ENCODE results near the gene CENPP. TPM values are rescaled to one million over a fixed set of nuclear protein-coding genes. Genes with fewer than 3 reads are reported as not detected.

CENPP gene
- total RNA-seq, 1 experiment from 2014 or later = 14.3 TPM

GRCh38 chr9:92405818-92406217, 80.1 kb downstream of the CENPP start:
- H3K27me3 Mint-ChIP-seq (ENCODE audit: low read depth) = no peaks in the 10 kb centered on the region
- POLR2A ChIA-PET = no interaction called here
- H3K4me1 Mint-ChIP-seq = peaks cover 6% of the 10 kb centered on the region; the same call in 1 of the 2 replicates
- DNase-seq (ENCODE audit: low spot score) (no peak), ATAC-seq (no peak)
- CTCF ChIA-PET = no interaction called here
- no peaks in the 10 kb centered on the region for H3K9me3 Mint-ChIP-seq
- TF ChIP-seq NFE2L1 (CRISPR knock-in tag; IDR thresholded peaks at IDR 0.05) (no peak), CREM (CRISPR knock-in tag; IDR thresholded peaks at IDR 0.05) (no peak), ZNF425 (CRISPR knock-in tag; conservative IDR thresholded peaks at IDR 0.05) (no peak), GTF2I (CRISPR knock-in tag; conservative IDR thresholded peaks at IDR 0.05) (no peak), OVOL2 (CRISPR knock-in tag; IDR thresholded peaks at IDR 0.05; ENCODE audit: borderline replicate concordance) (no peak), ZNF281 (CRISPR knock-in tag; IDR thresholded peaks at IDR 0.05) (no peak), FOXK1 (CRISPR knock-in tag; IDR thresholded peaks at IDR 0.05) (no peak), GABPB1 (CRISPR knock-in tag; IDR thresholded peaks at IDR 0.05) (no peak), CDX4 (CRISPR knock-in tag; IDR thresholded peaks at IDR 0.05; ENCODE audit: borderline replicate concordance) (no peak), TEAD1 (CRISPR knock-in tag; IDR thresholded peaks at IDR 0.05) (no peak)
- TF ChIP-seq, protein P1, sequence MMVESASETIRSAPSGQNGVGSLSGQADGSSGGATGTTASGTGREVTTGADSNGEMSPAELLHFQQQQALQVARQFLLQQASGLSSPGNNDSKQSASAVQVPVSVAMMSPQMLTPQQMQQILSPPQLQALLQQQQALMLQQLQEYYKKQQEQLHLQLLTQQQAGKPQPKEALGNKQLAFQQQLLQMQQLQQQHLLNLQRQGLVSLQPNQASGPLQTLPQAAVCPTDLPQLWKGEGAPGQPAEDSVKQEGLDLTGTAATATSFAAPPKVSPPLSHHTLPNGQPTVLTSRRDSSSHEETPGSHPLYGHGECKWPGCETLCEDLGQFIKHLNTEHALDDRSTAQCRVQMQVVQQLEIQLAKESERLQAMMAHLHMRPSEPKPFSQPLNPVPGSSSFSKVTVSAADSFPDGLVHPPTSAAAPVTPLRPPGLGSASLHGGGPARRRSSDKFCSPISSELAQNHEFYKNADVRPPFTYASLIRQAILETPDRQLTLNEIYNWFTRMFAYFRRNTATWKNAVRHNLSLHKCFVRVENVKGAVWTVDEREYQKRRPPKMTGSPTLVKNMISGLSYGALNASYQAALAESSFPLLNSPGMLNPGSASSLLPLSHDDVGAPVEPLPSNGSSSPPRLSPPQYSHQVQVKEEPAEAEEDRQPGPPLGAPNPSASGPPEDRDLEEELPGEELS (CRISPR knock-in tag; IDR thresholded peaks at IDR 0.05) = no peak
- TF ChIP-seq, protein P2, sequence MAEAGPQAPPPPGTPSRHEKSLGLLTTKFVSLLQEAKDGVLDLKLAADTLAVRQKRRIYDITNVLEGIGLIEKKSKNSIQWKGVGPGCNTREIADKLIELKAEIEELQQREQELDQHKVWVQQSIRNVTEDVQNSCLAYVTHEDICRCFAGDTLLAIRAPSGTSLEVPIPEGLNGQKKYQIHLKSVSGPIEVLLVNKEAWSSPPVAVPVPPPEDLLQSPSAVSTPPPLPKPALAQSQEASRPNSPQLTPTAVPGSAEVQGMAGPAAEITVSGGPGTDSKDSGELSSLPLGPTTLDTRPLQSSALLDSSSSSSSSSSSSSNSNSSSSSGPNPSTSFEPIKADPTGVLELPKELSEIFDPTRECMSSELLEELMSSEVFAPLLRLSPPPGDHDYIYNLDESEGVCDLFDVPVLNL (CRISPR knock-in tag; IDR thresholded peaks at IDR 0.05; ENCODE audit: borderline replicate concordance, low read depth) = no peak
- no peak overlapping the region for H3K4me3 Mint-ChIP-seq
- H3K36me3 Mint-ChIP-seq = no peaks in the 10 kb centered on the region
- H3K27ac Mint-ChIP-seq = no peak overlapping the region

DNA sequence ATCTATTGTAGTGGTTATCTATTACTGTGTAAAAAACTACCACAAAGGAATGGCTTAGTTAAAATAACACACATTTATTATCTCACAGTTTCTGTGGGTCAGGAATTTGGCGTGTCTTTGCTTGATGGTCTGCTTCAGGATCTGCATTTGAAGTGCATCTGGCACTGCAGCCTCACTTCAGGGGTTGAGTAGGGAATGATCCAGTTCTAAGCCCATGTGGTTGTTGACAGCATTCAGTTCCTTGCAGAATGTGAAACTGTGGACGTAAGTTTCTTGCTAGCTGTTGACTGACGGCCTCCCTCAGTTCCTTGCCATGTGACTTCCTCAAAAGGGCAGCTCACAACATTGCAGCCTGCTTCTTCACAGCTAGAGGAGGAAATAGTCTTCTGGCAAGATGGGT, 80.7 kb downstream of the CENPP start:
- Mint-ChIP-seq H3K9me3 (no peaks in the 10 kb centered on the region), H3K4me3 (no peak overlapping the region), H3K4me1 (peaks cover 6% of the 10 kb centered on the region; the same call in 1 of the 2 replicates), H3K27me3 (ENCODE audit: low read depth) (no peaks in the 10 kb centered on the region), H3K27ac (no peak overlapping the region), H3K36me3 (no peaks in the 10 kb centered on the region)
- POLR2A ChIA-PET = no interaction called here
- CTCF ChIA-PET = no interaction called here
- ATAC-seq (no peak), DNase-seq (ENCODE audit: low spot score) (no peak)
- TF ChIP-seq E2F1 (CRISPR knock-in tag; IDR thresholded peaks at IDR 0.05) (no peak), HMGA2 (CRISPR knock-in tag; IDR thresholded peaks at IDR 0.05) (no peak), GRHL2 (CRISPR knock-in tag; IDR thresholded peaks at IDR 0.05; ENCODE audit: insufficient replicate concordance, severe bottlenecking) (no peak), CTCF (IDR thresholded peaks at IDR 0.05) (no peak), RELA (CRISPR knock-in tag; IDR thresholded peaks at IDR 0.05; ENCODE audit: borderline replicate concordance) (no peak), ATF1 (CRISPR knock-in tag; IDR thresholded peaks at IDR 0.05) (no peak), ZBTB21 (CRISPR knock-in tag; IDR thresholded peaks at IDR 0.05; ENCODE audit: borderline replicate concordance) (no peak), FOXJ3 (CRISPR knock-in tag; IDR thresholded peaks at IDR 0.05; ENCODE audit: borderline replicate concordance) (no peak), FOXP1 (CRISPR knock-in tag; IDR thresholded peaks at IDR 0.05; ENCODE audit: borderline replicate concordance) (no peak)
- TF ChIP-seq, protein P2 (CRISPR knock-in tag; IDR thresholded peaks at IDR 0.05; ENCODE audit: borderline replicate concordance, low read depth) = no peak
